Stimulated activated CD8-positive, alpha-beta memory T cell treated with anti-CD3 and anti-CD28 coated beads, Interleukin-2, amount 100 ng/mL, for 1 hour (primary cell): ENCODE results near the gene ITGBL1.

Experiments used
- DNase-seq, 2 donors: peaks; one replicate each; pipeline ENCODE4 v3.0.0-alpha.2; 2020; ENCODE audit warnings: low read depth in 2 of 2

The ITGBL1 gene

GRCh38 chr13:101452519-101453485 is at the start of gene ITGBL1:
Gene ITGBL1, plus strand, starts transcription at chr13:101452675. Its CDS starts 159 bp downstream, at chr13:101452834.
- no peak for DNase-seq

GRCh38 chr13:101406791-101407190 is 45.7 kb upstream of the ITGBL1 start:
- no peak for DNase-seq

DNA sequence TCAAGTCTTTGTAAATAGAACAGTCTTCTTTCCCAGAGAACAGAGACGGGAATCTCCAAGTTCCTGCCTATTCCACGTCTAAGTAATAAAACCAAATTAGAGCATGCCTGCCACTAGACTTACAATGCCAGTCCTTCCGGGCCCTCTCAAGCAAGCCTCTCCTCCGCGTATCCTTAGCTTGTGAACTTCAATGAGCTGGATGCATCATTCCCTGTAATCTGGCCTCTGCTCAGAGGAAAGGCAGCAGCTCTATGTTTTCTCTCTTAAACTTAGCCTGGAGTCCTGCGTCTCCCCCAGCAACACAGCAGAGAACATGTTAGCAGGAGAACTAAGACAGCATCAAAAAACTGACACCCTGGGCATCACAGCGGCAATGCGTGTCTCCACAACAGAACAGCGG is 44.3 kb upstream of the ITGBL1 start:
- no peak for DNase-seq

DNA sequence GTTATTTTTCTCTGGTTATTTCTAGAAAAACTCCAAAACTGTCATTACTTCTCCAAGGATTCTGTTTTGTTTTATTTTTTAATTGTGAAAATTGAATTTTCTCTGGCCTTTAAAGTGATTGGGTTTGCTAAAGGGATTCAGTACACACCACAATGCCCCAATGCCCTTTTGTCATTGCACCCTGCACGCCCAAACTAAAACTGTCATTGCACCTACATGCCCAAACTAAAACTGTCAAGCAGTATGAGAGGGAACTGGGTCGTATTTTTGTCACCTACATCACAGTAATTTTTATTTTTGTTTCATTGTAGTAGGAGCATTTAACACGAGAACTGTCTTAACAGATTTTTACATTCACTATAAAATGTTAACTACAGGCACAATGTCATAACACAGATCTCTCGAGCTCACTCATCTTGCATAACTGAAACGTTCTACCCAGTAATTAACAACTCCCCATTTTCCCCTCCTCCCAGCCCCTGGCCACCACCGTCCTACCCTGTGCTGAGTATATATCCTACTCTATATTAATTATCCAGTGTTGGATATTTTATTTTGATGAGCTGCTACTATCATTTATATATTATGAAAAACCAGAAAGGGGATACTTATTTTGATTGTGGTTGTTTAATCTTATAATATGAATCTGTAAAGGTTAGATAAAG is 43.4 kb upstream of the ITGBL1 start:
- no peak for DNase-seq

DNA sequence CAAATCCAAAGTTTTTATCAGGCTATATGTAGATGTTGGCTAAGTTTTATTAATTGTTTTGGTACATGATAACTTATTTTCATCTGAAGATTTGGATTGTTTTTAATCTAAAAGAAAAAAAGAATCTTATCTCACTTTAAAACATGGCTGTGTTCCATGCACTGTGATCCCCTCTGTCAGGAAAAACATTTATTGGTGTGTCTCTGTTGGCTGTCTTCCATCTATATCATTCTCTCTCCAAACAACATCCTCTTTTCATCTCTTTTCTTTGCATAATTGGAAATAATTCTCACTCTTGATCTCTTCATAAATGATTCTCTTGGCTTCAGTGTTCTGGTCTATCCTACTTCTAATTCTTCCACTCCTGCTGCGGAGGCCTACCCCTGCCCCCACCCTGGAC is 40.4 kb upstream of the ITGBL1 start:
- no peak for DNase-seq

DNA sequence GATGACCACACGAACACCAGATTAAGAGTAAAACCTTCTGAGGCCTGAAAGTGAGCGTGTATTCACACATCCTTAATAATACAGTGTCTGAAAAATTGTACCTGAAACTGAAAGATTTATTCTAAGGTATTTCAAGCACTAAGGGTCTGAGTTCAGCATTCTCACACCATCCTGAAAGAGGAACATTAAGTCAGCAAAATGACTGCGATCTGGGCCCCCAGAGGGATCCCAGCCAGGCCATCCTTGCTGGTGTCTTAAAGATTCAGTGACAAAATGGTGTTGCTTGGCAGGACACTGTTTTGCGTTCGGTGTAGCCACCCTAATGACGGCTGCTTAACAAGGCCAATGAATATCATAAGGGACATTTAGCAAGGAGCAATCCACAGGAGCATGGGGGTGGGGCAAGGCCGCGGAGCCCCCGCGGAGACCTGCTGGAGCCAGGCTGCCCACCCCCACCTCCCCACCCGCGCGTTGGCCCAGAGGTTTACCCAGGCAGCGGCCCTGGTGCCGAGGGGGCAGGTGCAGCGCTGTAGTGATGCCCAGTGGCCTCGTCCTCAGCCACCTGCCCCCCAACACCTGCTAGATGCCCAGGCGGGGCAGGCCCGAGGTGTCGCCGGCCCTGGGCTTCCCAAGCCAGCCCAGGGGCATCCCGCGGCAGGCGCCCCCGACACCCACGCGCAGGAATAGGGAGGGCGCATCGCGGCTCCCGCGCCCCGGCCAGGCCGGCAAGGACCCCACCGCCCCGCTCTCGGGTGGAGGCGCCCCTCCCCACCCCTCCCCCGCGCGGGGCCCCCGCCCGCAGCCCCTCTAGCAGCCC is 36.9 kb upstream of the ITGBL1 start:
- no peak for DNase-seq

- DNase-seq, result no peak
Observed at GRCh38 chr13:101416181-101417042, 36.1 kb upstream of the ITGBL1 start, which contains the start of gene NALCN. Gene NALCN, minus strand, starts transcription at chr13:101416508. Its CDS starts 17,382 bp downstream, at chr13:101399126.

GRCh38 chr13:101417043-101417406 is 35.5 kb upstream of the ITGBL1 start:
- no peak for DNase-seq

DNA sequence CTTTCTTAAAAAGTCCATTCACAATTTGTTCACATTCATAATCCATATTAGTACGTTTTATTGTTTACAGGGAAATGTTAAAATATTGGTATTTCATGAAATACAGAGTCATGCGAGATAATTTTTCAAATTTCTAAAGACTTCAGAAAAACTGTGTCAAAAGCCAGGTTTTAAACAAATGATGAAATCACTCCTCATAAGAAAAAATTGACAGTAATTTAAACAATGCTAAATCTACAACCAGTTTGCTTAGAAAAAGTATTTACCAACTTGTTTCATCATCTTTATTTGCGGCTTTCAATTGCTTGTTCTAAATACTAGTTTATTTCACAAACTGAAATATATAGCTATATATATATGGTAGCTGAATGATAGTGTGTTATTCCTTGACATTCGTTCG is 35.0 kb upstream of the ITGBL1 start:
- no peak for DNase-seq

DNA sequence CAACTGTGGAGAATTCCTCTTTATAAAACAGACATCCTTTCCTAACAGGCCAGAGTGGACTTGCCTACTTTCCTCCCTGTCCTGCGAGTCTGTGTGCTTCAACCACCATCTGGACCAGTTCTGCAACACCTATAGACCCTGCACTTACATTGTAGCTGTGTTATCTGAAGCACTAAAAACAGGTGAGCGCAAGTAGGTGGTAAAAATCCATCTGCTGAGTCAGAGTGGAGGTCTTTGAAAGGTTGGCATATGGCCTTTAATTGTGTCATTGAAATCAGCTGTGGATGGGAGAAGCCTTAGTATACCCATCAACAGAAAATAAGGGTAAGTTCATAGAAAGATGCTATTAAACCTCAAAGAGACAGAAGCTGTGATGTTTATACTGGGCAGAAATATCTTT is 28.6 kb upstream of the ITGBL1 start:
- no peak for DNase-seq

DNA sequence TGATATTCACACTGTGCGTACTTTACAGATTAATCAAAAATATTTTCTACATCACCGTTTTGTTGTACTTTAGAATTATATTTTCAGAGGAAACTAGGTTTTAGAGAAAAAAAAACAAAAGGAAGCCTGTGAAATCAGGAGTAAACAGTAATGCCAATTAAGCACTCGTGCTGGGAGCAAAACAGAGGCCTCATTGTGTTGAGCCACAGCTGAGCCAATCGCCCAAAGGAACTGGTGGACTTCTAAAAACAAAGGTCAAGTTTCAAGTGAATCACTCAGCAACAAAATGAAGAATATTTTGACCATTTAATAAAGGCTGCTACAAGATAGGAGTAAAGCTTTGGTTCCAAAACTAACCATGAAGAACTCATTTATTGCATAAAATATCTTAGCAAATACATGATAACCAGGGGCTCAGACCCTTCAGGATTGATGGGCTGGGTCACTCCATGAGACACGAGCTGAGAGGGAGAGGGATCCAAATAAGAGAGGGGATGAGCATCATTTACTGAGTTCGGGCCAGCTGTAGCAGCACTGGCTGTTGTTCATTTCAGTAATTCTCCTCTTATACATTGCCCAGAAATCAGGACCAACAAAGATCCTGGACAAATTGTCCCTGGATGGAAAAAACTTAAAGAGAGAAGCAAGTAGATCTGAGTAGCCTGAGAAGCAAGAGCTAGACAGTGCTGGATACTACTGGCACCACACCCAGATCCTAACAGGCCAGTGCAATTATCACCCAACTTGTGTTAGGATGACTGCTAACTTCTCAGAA is 27.9 kb upstream of the ITGBL1 start:
- DNase-seq, result no peak

GRCh38 chr13:101425156-101425471 is 27.4 kb upstream of the ITGBL1 start:
- DNase-seq, result no peak

DNA sequence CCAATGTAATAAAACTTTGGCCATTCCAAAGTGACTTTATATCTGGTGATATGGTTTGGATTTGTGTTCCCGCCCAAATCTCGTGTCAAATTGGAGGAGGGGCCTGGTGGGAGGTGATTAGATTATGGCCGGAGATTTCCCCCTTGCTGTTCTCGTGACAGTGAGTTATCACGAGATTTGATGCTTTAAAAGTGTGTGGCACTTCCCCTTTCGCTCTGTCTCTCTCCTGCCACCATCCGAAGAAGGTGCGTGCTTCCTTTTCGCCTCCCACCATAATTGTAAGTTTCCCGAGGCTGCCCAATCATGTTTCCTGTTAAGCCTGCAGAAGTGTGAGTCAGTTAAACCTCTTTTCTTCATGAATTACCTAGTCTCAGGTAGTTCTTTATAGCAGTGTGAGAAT is 26.9 kb upstream of the ITGBL1 start:
- DNase-seq, result no peak

DNA sequence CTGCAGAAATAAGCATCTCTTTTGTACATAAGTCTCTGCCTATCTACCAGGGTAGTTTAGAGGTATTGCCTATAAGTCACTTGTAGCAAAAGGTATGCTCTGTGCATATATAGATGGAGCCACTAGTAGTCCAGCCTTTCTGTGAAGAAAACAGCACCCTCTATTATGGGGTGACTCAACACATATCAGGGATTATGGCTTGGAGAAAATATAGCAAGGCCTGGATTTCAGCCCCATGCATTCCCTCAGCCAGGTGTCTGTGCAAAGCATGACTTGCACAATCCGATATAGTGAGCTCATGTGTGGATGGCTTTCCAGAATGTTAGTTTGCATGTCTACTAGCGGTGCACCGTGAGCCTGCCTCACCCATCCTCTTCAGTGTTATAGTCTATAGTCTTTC is 22.7 kb upstream of the ITGBL1 start:
- DNase-seq, result no peak

- no peak for DNase-seq
Observed at GRCh38 chr13:101433895-101434294, 18.6 kb upstream of the ITGBL1 start.

GRCh38 chr13:101434486-101434885 is 18.0 kb upstream of the ITGBL1 start:
- no peak for DNase-seq

GRCh38 chr13:101447852-101448251 is 4.6 kb upstream of the ITGBL1 start:
- no peak for DNase-seq

GRCh38 chr13:101449790-101450748 is 2.4 kb upstream of the ITGBL1 start:
- DNase-seq, result no peak

DNA sequence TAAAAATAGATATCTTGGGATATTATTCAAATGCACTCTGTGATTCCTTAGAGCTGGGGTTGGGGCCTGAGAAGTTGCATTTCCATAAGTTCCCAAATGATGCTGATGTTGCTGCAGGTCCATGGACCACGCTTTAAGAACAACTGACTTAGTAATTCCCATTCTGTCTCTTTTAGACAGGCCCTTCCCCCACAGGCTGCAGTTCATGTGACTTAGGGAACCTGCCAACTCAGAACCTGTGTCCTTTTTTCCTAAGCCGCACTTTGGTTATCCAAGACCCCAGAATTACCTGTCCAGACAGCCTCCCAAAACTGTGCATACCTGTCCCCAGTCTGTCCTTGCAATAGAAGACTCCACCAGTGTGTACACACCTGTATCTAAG is 1.7 kb upstream of the ITGBL1 start:
- no peak for DNase-seq
